ENCODE results near the gene TIMP3.

DNA sequence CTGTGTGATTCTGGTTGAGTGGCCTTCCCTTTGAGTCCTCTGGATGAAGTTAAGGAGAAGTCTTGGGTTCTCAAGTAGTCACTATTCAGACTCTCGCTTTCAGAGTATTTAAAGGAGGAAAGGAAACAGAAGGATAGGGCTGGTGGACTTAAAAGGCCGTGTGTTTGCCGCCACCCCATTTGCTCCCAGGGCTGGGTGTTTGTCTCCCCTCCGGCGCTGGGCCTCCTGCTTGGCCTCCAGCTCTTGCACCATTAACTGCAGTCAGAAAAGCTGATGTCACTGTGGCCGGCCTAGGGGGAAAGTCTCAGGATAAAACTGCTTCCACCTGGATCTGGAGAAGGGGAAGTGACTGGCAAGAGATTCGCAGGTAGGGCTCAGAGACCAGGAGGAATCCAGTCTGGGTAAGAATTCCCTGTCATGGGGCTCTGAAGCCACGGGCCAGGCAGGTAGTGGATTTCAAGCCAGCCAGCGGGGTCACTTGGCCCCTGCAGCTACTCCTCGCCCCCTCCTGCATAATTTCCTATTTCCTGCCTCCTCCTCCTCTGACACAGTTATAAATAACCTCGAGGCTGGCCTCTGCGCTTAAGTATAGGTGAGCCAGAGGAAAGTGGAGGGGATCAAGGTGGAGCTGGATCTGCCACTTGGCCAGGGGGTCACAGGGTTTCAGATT lies 17.1 kb downstream of the TIMP3 start:
- TF ChIP-seq, protein P1, sequence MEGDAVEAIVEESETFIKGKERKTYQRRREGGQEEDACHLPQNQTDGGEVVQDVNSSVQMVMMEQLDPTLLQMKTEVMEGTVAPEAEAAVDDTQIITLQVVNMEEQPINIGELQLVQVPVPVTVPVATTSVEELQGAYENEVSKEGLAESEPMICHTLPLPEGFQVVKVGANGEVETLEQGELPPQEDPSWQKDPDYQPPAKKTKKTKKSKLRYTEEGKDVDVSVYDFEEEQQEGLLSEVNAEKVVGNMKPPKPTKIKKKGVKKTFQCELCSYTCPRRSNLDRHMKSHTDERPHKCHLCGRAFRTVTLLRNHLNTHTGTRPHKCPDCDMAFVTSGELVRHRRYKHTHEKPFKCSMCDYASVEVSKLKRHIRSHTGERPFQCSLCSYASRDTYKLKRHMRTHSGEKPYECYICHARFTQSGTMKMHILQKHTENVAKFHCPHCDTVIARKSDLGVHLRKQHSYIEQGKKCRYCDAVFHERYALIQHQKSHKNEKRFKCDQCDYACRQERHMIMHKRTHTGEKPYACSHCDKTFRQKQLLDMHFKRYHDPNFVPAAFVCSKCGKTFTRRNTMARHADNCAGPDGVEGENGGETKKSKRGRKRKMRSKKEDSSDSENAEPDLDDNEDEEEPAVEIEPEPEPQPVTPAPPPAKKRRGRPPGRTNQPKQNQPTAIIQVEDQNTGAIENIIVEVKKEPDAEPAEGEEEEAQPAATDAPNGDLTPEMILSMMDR (IDR thresholded peaks at IDR 0.05), result no peak
- TF ChIP-seq POLR2A (IDR thresholded peaks at IDR 0.05) (no peak), POLR2AphosphoS5 (IDR thresholded peaks at IDR 0.05) (no peak), EP300 (IDR thresholded peaks at IDR 0.05) (no peak)

All from stomach (tissue), 4 donors.